Keratinocyte (primary cell): ENCODE data around the gene PLEKHA8. TPM values are rescaled to one million over a fixed set of nuclear protein-coding genes. Genes with fewer than 3 reads are reported as not detected.

Experiments
- DNase-seq: peaks from one replicate; pipeline ENCODE4 v3.0.0-alpha.2; 2011; ENCODE audit warnings: low read depth, missing footprints, low spot score
- FAIRE-seq: peaks from 2 replicates; lab custom pipeline; 2011; peaks lifted over from hg19 to GRCh38; lab: Jason Lieb, UNC
- H2AFZ ChIP-seq: 2 replicates; pipeline ENCODE4 v1.6.0; 2012; ENCODE audit warnings: low read length, control low read depth, inconsistent platforms; ENCODE audit not compliant: control insufficient read depth
- H3K27ac ChIP-seq: 2 replicates; pipeline ENCODE4 v1.5.1; 2011; ENCODE audit warnings: low read length; ENCODE audit not compliant: control insufficient read depth, insufficient read depth
- H3K27me3 ChIP-seq: 3 replicates; pipeline ENCODE4 v1.6.0; 2011; ENCODE audit warnings: low read length; ENCODE audit not compliant: control insufficient read depth, insufficient read depth; ENCODE audit errors: extremely low read depth
- H3K36me3 ChIP-seq, 2 experiments: 2 replicates in 1 of 2; 3 replicates in 1 of 2; pipeline ENCODE4 v1.5.1; 2011; ENCODE audit warnings: low read length in 2 of 2, mild to moderate bottlenecking in 1 of 2; ENCODE audit not compliant: control insufficient read depth in 2 of 2, insufficient read depth in 2 of 2; ENCODE audit errors: extremely low read depth in 1 of 2
- H3K4me1 ChIP-seq: 3 replicates; pipeline ENCODE4 v1.5.1; 2011; ENCODE audit warnings: low read length; ENCODE audit not compliant: control insufficient read depth, insufficient read depth; ENCODE audit errors: extremely low read depth
- H3K4me2 ChIP-seq: 3 replicates; pipeline ENCODE4 v1.6.0; 2011; ENCODE audit warnings: low read depth, low read length; ENCODE audit not compliant: control insufficient read depth, insufficient read depth; ENCODE audit errors: extremely low read depth
- H3K4me3 ChIP-seq, 3 experiments: fragments of 200-600 bp in 1 of 3; sonication (generic) in 1 of 3; 2 replicates in 2 of 3; 3 replicates in 1 of 3; pipeline ENCODE4 v1.5.1; 2011 to 2016; ENCODE audit warnings: low read length in 3 of 3, mild to moderate bottlenecking in 3 of 3, control low read depth in 2 of 3, inconsistent platforms in 1 of 3, low read depth in 1 of 3, mixed read lengths in 1 of 3, mixed run types in 1 of 3, moderate library complexity in 1 of 3; ENCODE audit not compliant: control insufficient read depth in 2 of 3, insufficient read depth in 2 of 3; ENCODE audit errors: extremely low read depth in 1 of 3
- H3K79me2 ChIP-seq: 2 replicates; pipeline ENCODE4 v1.6.0; 2012; ENCODE audit warnings: low read length; ENCODE audit not compliant: control insufficient read depth, insufficient read depth
- H3K9ac ChIP-seq: 3 replicates; pipeline ENCODE4 v1.6.0; 2011; ENCODE audit warnings: low read length; ENCODE audit not compliant: control insufficient read depth, insufficient read depth; ENCODE audit errors: extremely low read depth
- H3K9me1 ChIP-seq: 3 replicates; pipeline ENCODE4 v1.6.0; 2011; ENCODE audit warnings: low read length; ENCODE audit not compliant: control insufficient read depth, insufficient read depth; ENCODE audit errors: extremely low read depth
- H3K9me3 ChIP-seq: 2 replicates; pipeline ENCODE4 v1.5.1; 2012; ENCODE audit warnings: low read depth, low read length; ENCODE audit not compliant: control insufficient read depth
- H4K20me1 ChIP-seq: 3 replicates; pipeline ENCODE4 v1.6.0; 2011; ENCODE audit warnings: low read length; ENCODE audit not compliant: control insufficient read depth, insufficient read depth; ENCODE audit errors: extremely low read depth
- CTCF ChIP-seq, 3 experiments: IDR thresholded peaks in 1 of 3; conservative IDR thresholded peaks in 1 of 3; optimal IDR thresholded peaks in 1 of 3; 2 replicates in 2 of 3; 3 replicates in 1 of 3; pipeline versions ENCODE3 to v1.5.1; 2011; ENCODE audit warnings: low read length in 3 of 3, mild to moderate bottlenecking in 3 of 3, moderate library complexity in 2 of 3, control low read depth in 1 of 3, inconsistent platforms in 1 of 3; ENCODE audit not compliant: insufficient read depth in 2 of 3; ENCODE audit errors: extremely low read depth in 1 of 3
- EZH2 ChIP-seq: IDR thresholded peaks from one replicate; pipeline ENCODE4 v1.6.1; 2012; ENCODE audit warnings: inconsistent platforms, mild to moderate bottlenecking, low read length, moderate library complexity
- dilution Hi-C: fragments of 300-500 bp; cut with MboI; formaldehyde crosslinking; loops from one replicate; pipeline ENCODE4 v1.7.0; 2020; ENCODE audit warnings: low sequenced_read_pairs; ENCODE audit not compliant: extremely low pct_ligation_motif_present
- polyA plus RNA-seq, 5 experiments: library from polyadenylated mRNA; depleted of rRNA in 3 of 5; stranded (reverse) in 3 of 5; stranded (forward) in 1 of 5; unstranded in 1 of 5; fragments of >200 nt; gene quantifications; 1 replicate in 1 of 5; 2 replicates in 3 of 5; 3 replicates in 1 of 5; pipeline versions ENCODE4 v1.2.1 to v1.2.3, GENCODE V29; 2011 to 2012; ENCODE audit warnings: missing spikeins in 2 of 5, low read depth in 1 of 5, low replicate concordance in 1 of 5

The PLEKHA8 gene
- polyA plus RNA-seq, 1 donor (not counting 4 experiments of a cell fraction or from before 2014, with no cell fraction given) = 9.6 TPM

GRCh38 chr7:30176463-30177109, 148.4 kb downstream of the PLEKHA8 start:
- no peaks in the 10 kb centered on the region for H3K27me3 ChIP-seq
- no peak overlapping the region for H3K9ac ChIP-seq
- no peak overlapping the region for H3K27ac ChIP-seq
- no peak overlapping the region for H3K4me2 ChIP-seq
- FAIRE-seq = no peak
- no peak overlapping the region for H2AFZ ChIP-seq
- no peaks in the 10 kb centered on the region for H3K9me1 ChIP-seq
- TF ChIP-seq EZH2 = no peak
- no peak for TF ChIP-seq CTCF (optimal IDR thresholded peaks at IDR 0.05 in 1 of 3, IDR thresholded peaks at IDR 0.05 in 1 of 3, conservative IDR thresholded peaks at IDR 0.05 in 1 of 3; ENCODE audit: extremely low read depth in 1 of 3, insufficient read depth in 2 of 3, low read length in 3 of 3)
- no peak overlapping the region for H3K4me3 ChIP-seq
- DNase-seq = no peak
- no peaks in the 10 kb centered on the region for H3K79me2 ChIP-seq
- H3K4me1 ChIP-seq = peaks cover 29% of the 10 kb centered on the region
- H3K36me3 ChIP-seq = no peaks in the 10 kb centered on the region
- no peaks in the 10 kb centered on the region for H3K9me3 ChIP-seq
- dilution Hi-C loops = no loop called here
- no peaks in the 10 kb centered on the region for H4K20me1 ChIP-seq

GRCh38 chr7:30177186-30177585, 149.0 kb downstream of the PLEKHA8 start:
- H3K4me2 ChIP-seq = no peak overlapping the region
- FAIRE-seq = no peak
- no peak overlapping the region for H3K4me3 ChIP-seq

More at GRCh38 chr7:30177186-30177585, 149.0 kb downstream of the PLEKHA8 start:
- no peaks in the 10 kb centered on the region for H3K9me3 ChIP-seq
- no peaks in the 10 kb centered on the region for H3K9me1 ChIP-seq
- peaks cover 23% of the 10 kb centered on the region for H3K4me1 ChIP-seq
- H3K36me3 ChIP-seq = no peaks in the 10 kb centered on the region
- no peaks in the 10 kb centered on the region for H3K79me2 ChIP-seq
- no peak for TF ChIP-seq CTCF (optimal IDR thresholded peaks at IDR 0.05 in 1 of 3, IDR thresholded peaks at IDR 0.05 in 1 of 3, conservative IDR thresholded peaks at IDR 0.05 in 1 of 3; ENCODE audit: extremely low read depth in 1 of 3, insufficient read depth in 2 of 3, low read length in 3 of 3)
- TF ChIP-seq EZH2 = no peak
- no peak overlapping the region for H2AFZ ChIP-seq
- no peaks in the 10 kb centered on the region for H3K27me3 ChIP-seq
- H3K27ac ChIP-seq = no peak overlapping the region
- no peak for DNase-seq
- dilution Hi-C loops = no loop called here
- no peak overlapping the region for H3K9ac ChIP-seq
- H4K20me1 ChIP-seq = no peaks in the 10 kb centered on the region
